HEK293 (cell line): ENCODE data around the gene SLC19A1.

ENCODE experiments used
- CTCF ChIA-PET: fragments of 350-600 bp; formaldehyde crosslinking; extraction: SDS; loops from one replicate; lab custom pipeline; 2021; ENCODE audit warnings: antibody characterized with exemption; lab: Yijun Ruan, JAX
- POLR2A ChIA-PET: fragments of 300-600 bp; formaldehyde crosslinking; extraction: SDS; loops from one replicate; lab custom pipeline; 2020; ENCODE audit warnings: antibody characterized with exemption, inconsistent platforms; lab: Yijun Ruan, JAX
- H3K27ac ChIP-seq: fragments of 200-500 bp; sonication (Bioruptor generic); 2 replicates; pipeline ENCODE4 v1.5.1; 2014; ENCODE audit warnings: low read depth, low read length, control low read depth, inconsistent platforms; ENCODE audit errors: extremely low read depth
- H3K36me3 ChIP-seq, 2 experiments: fragments of 200-500 bp in 1 of 2; sonication (Bioruptor generic) in 1 of 2; 1 replicate in 1 of 2; 2 replicates in 1 of 2; pipeline ENCODE4 v1.5.1; 2014 to 2017; ENCODE audit warnings: inconsistent platforms in 2 of 2, low read length in 2 of 2; ENCODE audit not compliant: control insufficient read depth in 2 of 2, insufficient read depth in 1 of 2
- H3K4me1 ChIP-seq: fragments of 200-500 bp; sonication (Bioruptor generic); 2 replicates; pipeline ENCODE4 v1.5.1; 2014; ENCODE audit warnings: mild to moderate bottlenecking, low read length, inconsistent platforms; ENCODE audit not compliant: control insufficient read depth, insufficient read depth
- H3K4me3 ChIP-seq: 2 replicates; pipeline ENCODE4 v1.5.1; 2011; ENCODE audit warnings: low read depth, mild to moderate bottlenecking, control low read depth, low read length, moderate library complexity
- H3K9me3 ChIP-seq: fragments of 200-500 bp; sonication (Bioruptor generic); 2 replicates; pipeline ENCODE4 v1.5.1; 2014; ENCODE audit warnings: low read depth, low read length, inconsistent platforms; ENCODE audit not compliant: control insufficient read depth, insufficient read depth
- GLI4 ChIP-seq: fragments of 450-650 bp; formaldehyde crosslinking; IDR thresholded peaks from 2 replicates; pipeline ENCODE4 v1.5.1; 2016; ENCODE audit warnings: missing biosample characterization, missing genetic modification characterization
- HOXD13 ChIP-seq: sonication (generic); formaldehyde crosslinking; IDR thresholded peaks from 2 replicates; pipeline ENCODE4 v1.8.0; 2022; ENCODE audit warnings: missing genetic modification reagents, borderline replicate concordance
- SP3 ChIP-seq: fragments of 450-650 bp; formaldehyde crosslinking; IDR thresholded peaks from 2 replicates; pipeline ENCODE4 v1.5.1; 2016; ENCODE audit warnings: missing biosample characterization, missing genetic modification characterization
- ZFHX2 ChIP-seq: fragments of 450-650 bp; formaldehyde crosslinking; conservative IDR thresholded peaks from 2 replicates; pipeline ENCODE4 v1.5.1; 2016; ENCODE audit warnings: missing biosample characterization, missing genetic modification characterization
- ZFP37 ChIP-seq: fragments of 450-650 bp; formaldehyde crosslinking; IDR thresholded peaks from 2 replicates; pipeline ENCODE4 v1.5.1; 2016; ENCODE audit warnings: missing biosample characterization, missing genetic modification characterization
- ZNF175 ChIP-seq: fragments of 450-650 bp; formaldehyde crosslinking; IDR thresholded peaks from 2 replicates; pipeline ENCODE4 v1.5.1; 2016; ENCODE audit warnings: missing biosample characterization, missing genetic modification characterization
- ZNF311 ChIP-seq: fragments of 450-650 bp; formaldehyde crosslinking; IDR thresholded peaks from 2 replicates; pipeline ENCODE4 v1.5.1; 2017; ENCODE audit warnings: missing biosample characterization, missing genetic modification characterization, borderline replicate concordance
- ZNF394 ChIP-seq: fragments of 450-650 bp; formaldehyde crosslinking; IDR thresholded peaks from 2 replicates; pipeline ENCODE4 v1.5.1; 2016; ENCODE audit warnings: missing biosample characterization, missing genetic modification characterization, mild to moderate bottlenecking, moderate library complexity, borderline replicate concordance
- ZNF473 ChIP-seq: fragments of 450-650 bp; formaldehyde crosslinking; IDR thresholded peaks from 2 replicates; pipeline ENCODE4 v1.5.1; 2017; ENCODE audit warnings: missing biosample characterization, missing genetic modification characterization
- ZNF544 ChIP-seq: fragments of 450-650 bp; formaldehyde crosslinking; IDR thresholded peaks from 2 replicates; pipeline ENCODE4 v1.5.0; 2017; ENCODE audit warnings: missing biosample characterization, missing genetic modification characterization
- ZNF610 ChIP-seq: fragments of 450-650 bp; formaldehyde crosslinking; IDR thresholded peaks from 2 replicates; pipeline ENCODE4 v1.5.1; 2016; ENCODE audit warnings: missing biosample characterization, missing genetic modification characterization, borderline replicate concordance
- ZNF670 ChIP-seq: fragments of 450-650 bp; formaldehyde crosslinking; IDR thresholded peaks from 2 replicates; pipeline ENCODE4 v1.5.1; 2016; ENCODE audit warnings: missing biosample characterization, missing genetic modification characterization, low read depth
- ZNF747 ChIP-seq: fragments of 450-650 bp; formaldehyde crosslinking; IDR thresholded peaks from 2 replicates; pipeline ENCODE4 v1.5.1; 2016; ENCODE audit warnings: missing biosample characterization, missing genetic modification characterization
- ZNF768 ChIP-seq: fragments of 450-650 bp; formaldehyde crosslinking; IDR thresholded peaks from 2 replicates; pipeline ENCODE4 v1.5.1; 2018; ENCODE audit warnings: missing biosample characterization, mild to moderate bottlenecking, missing genetic modification characterization
- ZXDB ChIP-seq: fragments of 450-650 bp; formaldehyde crosslinking; IDR thresholded peaks from 2 replicates; pipeline ENCODE4 v1.5.1; 2016; ENCODE audit warnings: missing biosample characterization, missing genetic modification characterization
- TF ChIP-seq, protein P1 (sequence below): fragments of 450-650 bp; formaldehyde crosslinking; IDR thresholded peaks from 2 replicates; pipeline ENCODE4 v1.5.1; 2016; ENCODE audit warnings: missing biosample characterization, missing genetic modification characterization
- TF ChIP-seq, protein P2 (sequence below): fragments of 450-650 bp; formaldehyde crosslinking; IDR thresholded peaks from 2 replicates; pipeline ENCODE4 v1.5.1; 2017; ENCODE audit warnings: missing biosample characterization, missing genetic modification characterization
- TF ChIP-seq, protein P3 (sequence below): fragments of 450-650 bp; formaldehyde crosslinking; IDR thresholded peaks from 2 replicates; pipeline ENCODE4 v1.5.1; 2016; ENCODE audit warnings: missing biosample characterization, missing genetic modification characterization
- TF ChIP-seq, protein P4 (sequence below): fragments of 450-650 bp; formaldehyde crosslinking; IDR thresholded peaks from 2 replicates; pipeline ENCODE4 v1.5.0; 2017; ENCODE audit warnings: missing biosample characterization, missing genetic modification characterization, borderline replicate concordance
- TF ChIP-seq, protein P5 (sequence below): fragments of 450-650 bp; formaldehyde crosslinking; IDR thresholded peaks from 2 replicates; pipeline ENCODE4 v1.5.1; 2017; ENCODE audit warnings: missing biosample characterization, missing genetic modification characterization
- TF ChIP-seq, protein P6 (sequence below): fragments of 450-650 bp; formaldehyde crosslinking; IDR thresholded peaks from 2 replicates; pipeline ENCODE4 v1.5.1; 2016; ENCODE audit warnings: missing biosample characterization, missing genetic modification characterization, low read depth

Gene SLC19A1

DNA sequence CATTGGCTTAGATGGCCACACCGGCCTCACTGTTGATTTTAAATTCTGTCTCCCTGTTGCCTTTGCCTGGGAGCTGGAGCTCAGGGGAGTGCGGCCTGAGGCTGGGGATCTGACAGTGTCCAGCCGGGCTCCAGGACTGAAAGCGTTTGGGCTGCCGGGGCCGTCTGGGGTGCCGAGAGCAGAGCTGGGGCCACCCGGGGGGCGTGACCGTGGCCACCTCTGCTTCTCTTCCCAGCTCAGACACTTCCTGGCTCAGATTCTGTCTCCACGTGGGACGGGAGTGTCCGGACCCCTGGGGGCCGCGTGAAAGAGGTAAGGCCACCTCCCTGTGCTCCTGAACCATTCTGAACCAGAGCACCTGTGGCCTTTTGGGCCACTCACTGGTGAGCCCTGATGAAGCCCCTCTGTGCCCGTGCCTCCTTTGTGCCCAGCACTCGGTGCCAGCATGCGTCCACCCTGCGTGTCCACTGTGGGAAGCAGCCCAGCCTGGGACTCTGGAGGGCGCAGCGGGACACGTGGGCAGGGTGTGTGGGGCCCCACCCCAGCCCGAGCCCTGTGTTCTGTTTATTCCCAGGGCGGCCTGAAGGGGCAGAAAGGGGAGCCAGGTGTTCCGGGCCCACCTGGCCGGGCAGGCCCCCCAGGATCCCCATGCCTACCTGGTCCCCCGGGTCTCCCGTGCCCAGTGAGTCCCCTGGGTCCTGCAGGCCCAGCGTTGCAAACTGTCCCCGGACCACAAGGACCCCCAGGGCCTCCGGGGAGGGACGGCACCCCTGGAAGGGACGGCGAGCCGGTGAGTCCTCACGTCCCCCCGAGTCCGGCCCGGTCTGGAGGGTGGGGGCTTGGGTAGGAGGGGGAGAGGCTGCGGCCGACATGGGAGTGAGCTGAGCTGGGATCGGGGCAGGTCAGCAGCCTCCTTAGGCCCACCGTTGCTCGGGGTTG, 64.8 kb downstream of the SLC19A1 start:
- no peaks in the 10 kb centered on the region for H3K9me3 ChIP-seq
- H3K27ac ChIP-seq, result no peak overlapping the region
- no peaks in the 10 kb centered on the region for H3K4me1 ChIP-seq
- POLR2A ChIA-PET, result no interaction called here
- peaks cover 3 to 63% of the 10 kb centered on the region in 2 experiments; a peak in 2 of 3 replicates for H3K36me3 ChIP-seq
- no peak for TF ChIP-seq SP3 (tag by site-specific recombination)
- no peak for TF ChIP-seq ZNF670 (tag by site-specific recombination)
- no peak for TF ChIP-seq ZNF394 (tag by site-specific recombination)
- TF ChIP-seq, protein P1, sequence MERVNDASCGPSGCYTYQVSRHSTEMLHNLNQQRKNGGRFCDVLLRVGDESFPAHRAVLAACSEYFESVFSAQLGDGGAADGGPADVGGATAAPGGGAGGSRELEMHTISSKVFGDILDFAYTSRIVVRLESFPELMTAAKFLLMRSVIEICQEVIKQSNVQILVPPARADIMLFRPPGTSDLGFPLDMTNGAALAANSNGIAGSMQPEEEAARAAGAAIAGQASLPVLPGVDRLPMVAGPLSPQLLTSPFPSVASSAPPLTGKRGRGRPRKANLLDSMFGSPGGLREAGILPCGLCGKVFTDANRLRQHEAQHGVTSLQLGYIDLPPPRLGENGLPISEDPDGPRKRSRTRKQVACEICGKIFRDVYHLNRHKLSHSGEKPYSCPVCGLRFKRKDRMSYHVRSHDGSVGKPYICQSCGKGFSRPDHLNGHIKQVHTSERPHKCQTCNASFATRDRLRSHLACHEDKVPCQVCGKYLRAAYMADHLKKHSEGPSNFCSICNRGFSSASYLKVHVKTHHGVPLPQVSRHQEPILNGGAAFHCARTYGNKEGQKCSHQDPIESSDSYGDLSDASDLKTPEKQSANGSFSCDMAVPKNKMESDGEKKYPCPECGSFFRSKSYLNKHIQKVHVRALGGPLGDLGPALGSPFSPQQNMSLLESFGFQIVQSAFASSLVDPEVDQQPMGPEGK (tag by site-specific recombination), result peak; percentile 27; the same call in 1 of the 2 replicates
- no peak overlapping the region for H3K4me3 ChIP-seq
- CTCF ChIA-PET, result interaction anchor here (0.6 to 2.7 kb wide), 11 partner anchors 10 to 343 kb away, joined by 3 to 8 read pairs (median 3); no protein-coding TSS in a partner anchor

DNA sequence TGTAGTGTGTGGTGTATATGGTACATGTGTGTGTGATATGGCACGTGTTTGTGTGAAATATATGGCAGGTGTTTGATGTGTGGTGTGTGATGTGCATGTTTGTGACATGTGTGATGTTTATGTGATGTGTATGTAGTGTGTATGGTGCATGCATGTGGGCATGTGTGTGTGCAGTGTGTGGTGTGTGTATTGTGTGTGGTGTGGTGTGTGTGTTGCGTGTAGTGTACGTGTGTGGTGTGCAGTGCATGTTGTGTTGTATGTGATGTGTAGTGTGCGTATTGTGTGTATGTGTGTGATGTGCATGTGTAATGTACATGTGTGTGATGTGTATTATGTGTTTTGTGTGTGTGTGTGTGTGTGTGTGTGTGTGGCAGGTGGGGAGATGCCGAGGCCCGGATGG, 65.7 kb downstream of the SLC19A1 start:
- Histone ChIP-seq H3K36me3 (peaks cover 3 to 56% of the 10 kb centered on the region in 2 experiments; a peak in 2 of 3 replicates), H3K9me3 (no peaks in the 10 kb centered on the region), H3K27ac (no peak overlapping the region), H3K4me3 (no peak overlapping the region), H3K4me1 (no peaks in the 10 kb centered on the region)
- ChIA-PET POLR2A (no interaction called here), CTCF (interaction anchor here (0.6 to 2.7 kb wide), 4 partner anchors 9 to 288 kb away, joined by 3 to 8 read pairs (median 3); no protein-coding TSS in a partner anchor)
- TF ChIP-seq, protein P2, sequence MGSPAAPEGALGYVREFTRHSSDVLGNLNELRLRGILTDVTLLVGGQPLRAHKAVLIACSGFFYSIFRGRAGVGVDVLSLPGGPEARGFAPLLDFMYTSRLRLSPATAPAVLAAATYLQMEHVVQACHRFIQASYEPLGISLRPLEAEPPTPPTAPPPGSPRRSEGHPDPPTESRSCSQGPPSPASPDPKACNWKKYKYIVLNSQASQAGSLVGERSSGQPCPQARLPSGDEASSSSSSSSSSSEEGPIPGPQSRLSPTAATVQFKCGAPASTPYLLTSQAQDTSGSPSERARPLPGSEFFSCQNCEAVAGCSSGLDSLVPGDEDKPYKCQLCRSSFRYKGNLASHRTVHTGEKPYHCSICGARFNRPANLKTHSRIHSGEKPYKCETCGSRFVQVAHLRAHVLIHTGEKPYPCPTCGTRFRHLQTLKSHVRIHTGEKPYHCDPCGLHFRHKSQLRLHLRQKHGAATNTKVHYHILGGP (tag by site-specific recombination), result no peak
- TF ChIP-seq, protein P3, sequence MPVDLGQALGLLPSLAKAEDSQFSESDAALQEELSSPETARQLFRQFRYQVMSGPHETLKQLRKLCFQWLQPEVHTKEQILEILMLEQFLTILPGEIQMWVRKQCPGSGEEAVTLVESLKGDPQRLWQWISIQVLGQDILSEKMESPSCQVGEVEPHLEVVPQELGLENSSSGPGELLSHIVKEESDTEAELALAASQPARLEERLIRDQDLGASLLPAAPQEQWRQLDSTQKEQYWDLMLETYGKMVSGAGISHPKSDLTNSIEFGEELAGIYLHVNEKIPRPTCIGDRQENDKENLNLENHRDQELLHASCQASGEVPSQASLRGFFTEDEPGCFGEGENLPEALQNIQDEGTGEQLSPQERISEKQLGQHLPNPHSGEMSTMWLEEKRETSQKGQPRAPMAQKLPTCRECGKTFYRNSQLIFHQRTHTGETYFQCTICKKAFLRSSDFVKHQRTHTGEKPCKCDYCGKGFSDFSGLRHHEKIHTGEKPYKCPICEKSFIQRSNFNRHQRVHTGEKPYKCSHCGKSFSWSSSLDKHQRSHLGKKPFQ (tag by site-specific recombination), result peak; percentile 93
- TF ChIP-seq ZFHX2 (tag by site-specific recombination) (no peak), GLI4 (0 out of 2 replicates have a peak, but pooled peaks have one; percentile 34), ZNF747 (tag by site-specific recombination) (0 out of 2 replicates have a peak, but pooled peaks have one; percentile 30), ZNF610 (tag by site-specific recombination) (no peak), ZNF768 (tag by site-specific recombination) (no peak), HOXD13 (CRISPR knock-in tag) (no peak), ZNF544 (tag by site-specific recombination) (peak; percentile 81; the same call in 1 of the 2 replicates), ZNF175 (tag by site-specific recombination) (peak; percentile 44; the same call in 1 of the 2 replicates), ZXDB (no peak), ZNF473 (tag by site-specific recombination) (peak; percentile 61; the same call in 1 of the 2 replicates), ZFP37 (tag by site-specific recombination) (no peak), ZNF311 (tag by site-specific recombination) (no peak; the same call in 1 of the 2 replicates)
- TF ChIP-seq, protein P4, sequence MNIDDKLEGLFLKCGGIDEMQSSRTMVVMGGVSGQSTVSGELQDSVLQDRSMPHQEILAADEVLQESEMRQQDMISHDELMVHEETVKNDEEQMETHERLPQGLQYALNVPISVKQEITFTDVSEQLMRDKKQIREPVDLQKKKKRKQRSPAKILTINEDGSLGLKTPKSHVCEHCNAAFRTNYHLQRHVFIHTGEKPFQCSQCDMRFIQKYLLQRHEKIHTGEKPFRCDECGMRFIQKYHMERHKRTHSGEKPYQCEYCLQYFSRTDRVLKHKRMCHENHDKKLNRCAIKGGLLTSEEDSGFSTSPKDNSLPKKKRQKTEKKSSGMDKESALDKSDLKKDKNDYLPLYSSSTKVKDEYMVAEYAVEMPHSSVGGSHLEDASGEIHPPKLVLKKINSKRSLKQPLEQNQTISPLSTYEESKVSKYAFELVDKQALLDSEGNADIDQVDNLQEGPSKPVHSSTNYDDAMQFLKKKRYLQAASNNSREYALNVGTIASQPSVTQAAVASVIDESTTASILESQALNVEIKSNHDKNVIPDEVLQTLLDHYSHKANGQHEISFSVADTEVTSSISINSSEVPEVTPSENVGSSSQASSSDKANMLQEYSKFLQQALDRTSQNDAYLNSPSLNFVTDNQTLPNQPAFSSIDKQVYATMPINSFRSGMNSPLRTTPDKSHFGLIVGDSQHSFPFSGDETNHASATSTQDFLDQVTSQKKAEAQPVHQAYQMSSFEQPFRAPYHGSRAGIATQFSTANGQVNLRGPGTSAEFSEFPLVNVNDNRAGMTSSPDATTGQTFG, result peak; percentile 73; the same call in 1 of the 2 replicates
- TF ChIP-seq, protein P5, sequence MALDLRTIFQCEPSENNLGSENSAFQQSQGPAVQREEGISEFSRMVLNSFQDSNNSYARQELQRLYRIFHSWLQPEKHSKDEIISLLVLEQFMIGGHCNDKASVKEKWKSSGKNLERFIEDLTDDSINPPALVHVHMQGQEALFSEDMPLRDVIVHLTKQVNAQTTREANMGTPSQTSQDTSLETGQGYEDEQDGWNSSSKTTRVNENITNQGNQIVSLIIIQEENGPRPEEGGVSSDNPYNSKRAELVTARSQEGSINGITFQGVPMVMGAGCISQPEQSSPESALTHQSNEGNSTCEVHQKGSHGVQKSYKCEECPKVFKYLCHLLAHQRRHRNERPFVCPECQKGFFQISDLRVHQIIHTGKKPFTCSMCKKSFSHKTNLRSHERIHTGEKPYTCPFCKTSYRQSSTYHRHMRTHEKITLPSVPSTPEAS, result peak; percentile 52; the same call in 1 of the 2 replicates
- TF ChIP-seq, protein P6, sequence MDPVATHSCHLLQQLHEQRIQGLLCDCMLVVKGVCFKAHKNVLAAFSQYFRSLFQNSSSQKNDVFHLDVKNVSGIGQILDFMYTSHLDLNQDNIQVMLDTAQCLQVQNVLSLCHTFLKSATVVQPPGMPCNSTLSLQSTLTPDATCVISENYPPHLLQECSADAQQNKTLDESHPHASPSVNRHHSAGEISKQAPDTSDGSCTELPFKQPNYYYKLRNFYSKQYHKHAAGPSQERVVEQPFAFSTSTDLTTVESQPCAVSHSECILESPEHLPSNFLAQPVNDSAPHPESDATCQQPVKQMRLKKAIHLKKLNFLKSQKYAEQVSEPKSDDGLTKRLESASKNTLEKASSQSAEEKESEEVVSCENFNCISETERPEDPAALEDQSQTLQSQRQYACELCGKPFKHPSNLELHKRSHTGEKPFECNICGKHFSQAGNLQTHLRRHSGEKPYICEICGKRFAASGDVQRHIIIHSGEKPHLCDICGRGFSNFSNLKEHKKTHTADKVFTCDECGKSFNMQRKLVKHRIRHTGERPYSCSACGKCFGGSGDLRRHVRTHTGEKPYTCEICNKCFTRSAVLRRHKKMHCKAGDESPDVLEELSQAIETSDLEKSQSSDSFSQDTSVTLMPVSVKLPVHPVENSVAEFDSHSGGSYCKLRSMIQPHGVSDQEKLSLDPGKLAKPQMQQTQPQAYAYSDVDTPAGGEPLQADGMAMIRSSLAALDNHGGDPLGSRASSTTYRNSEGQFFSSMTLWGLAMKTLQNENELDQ (tag by site-specific recombination), result no peak
